ENCODE results near the gene CAPN5. TPM values are rescaled to one million over a fixed set of nuclear protein-coding genes. Genes with fewer than 3 reads are reported as not detected.

The CAPN5 gene
- total and polyA plus RNA-seq, 2 of the 8 experiments (the other 6 are each of a cell fraction or from before 2014, with no cell fraction given) = 21.5 to 22.4 TPM

- CTCF ChIA-PET (ENCODE audit: partially characterized antibody) = interaction anchor here (0.6 to 5.2 kb wide), 17 partner anchors 10 to 1908 kb away, joined by 3 to 80 read pairs (median 5); partner anchors contain the start of genes MYO7A and OMP
- no peak for TF ChIP-seq RAD21 (IDR thresholded peaks at IDR 0.05 in 1 of 2, conservative IDR thresholded peaks at IDR 0.05 in 1 of 2; ENCODE audit: low read depth in 2 of 2, low read length in 2 of 2)
- TF ChIP-seq RFX5 (IDR thresholded peaks at IDR 0.05; ENCODE audit: borderline replicate concordance, low read depth, low read length) = no peak
- no peak for TF ChIP-seq EZH2 (IDR thresholded peaks at IDR 0.05; ENCODE audit: low read depth, low read length, severe bottlenecking)
- TF ChIP-seq TEAD4 (IDR thresholded peaks at IDR 0.05; ENCODE audit: low read depth, low read length) = no peak
- TF ChIP-seq CBX8 (IDR thresholded peaks at IDR 0.05; ENCODE audit: borderline replicate concordance, low read depth, low read length) = no peak
- TF ChIP-seq JUND (IDR thresholded peaks at IDR 0.05; ENCODE audit: low read length) = no peak
- no peak for TF ChIP-seq TAF7 (optimal IDR thresholded peaks at IDR 0.05; ENCODE audit: borderline replicate concordance, low read depth, low read length)
- TF ChIP-seq BACH1 (IDR thresholded peaks at IDR 0.05; ENCODE audit: low read length) = no peak
- TF ChIP-seq, protein P1, sequence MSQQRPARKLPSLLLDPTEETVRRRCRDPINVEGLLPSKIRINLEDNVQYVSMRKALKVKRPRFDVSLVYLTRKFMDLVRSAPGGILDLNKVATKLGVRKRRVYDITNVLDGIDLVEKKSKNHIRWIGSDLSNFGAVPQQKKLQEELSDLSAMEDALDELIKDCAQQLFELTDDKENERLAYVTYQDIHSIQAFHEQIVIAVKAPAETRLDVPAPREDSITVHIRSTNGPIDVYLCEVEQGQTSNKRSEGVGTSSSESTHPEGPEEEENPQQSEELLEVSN (IDR thresholded peaks at IDR 0.05) = no peak
- no peak for TF ChIP-seq POU5F1 (IDR thresholded peaks at IDR 0.05; ENCODE audit: low read depth, low read length)
- TF ChIP-seq MAFK (IDR thresholded peaks at IDR 0.05; ENCODE audit: low read depth, low read length) = no peak
- no peak for TF ChIP-seq SP4 (IDR thresholded peaks at IDR 0.05; ENCODE audit: low read length)
- no peak for TF ChIP-seq KDM1A (IDR thresholded peaks at IDR 0.05; ENCODE audit: borderline replicate concordance, low read length)
Measured at GRCh38 chr11:77064648-77065217, 2.0 kb upstream of the CAPN5 start.

More at GRCh38 chr11:77064648-77065217, 2.0 kb upstream of the CAPN5 start:
- POLR2A ChIA-PET (ENCODE audit: partially characterized antibody) = no interaction called here
- FAIRE-seq (no peak), DNase-seq (ENCODE audit: low read depth in 1 of 2, low spot score in 2 of 2) (no peak)
- Histone ChIP-seq H2BK120ac (replicated peaks; ENCODE audit: low read depth, low read length) (no peak overlapping the region), H2BK5ac (ENCODE audit: low read depth, low read length) (no peak overlapping the region), H3K4me3 (ENCODE audit: extremely low read depth in 1 of 4, insufficient read depth in 2 of 4, low read depth in 3 of 4, low read length in 4 of 4) (no peak overlapping the region), H2AK5ac (ENCODE audit: low read depth, low read length) (no peak overlapping the region), H3K18ac (ENCODE audit: extremely low read depth, low read length) (no peak overlapping the region), H3K36me3 (ENCODE audit: control insufficient read depth in 2 of 4, insufficient read depth in 4 of 4, low read length in 3 of 4) (no peaks in the 10 kb centered on the region), H3K23me2 (ENCODE audit: low read depth, low read length) (peaks cover 13% of the 10 kb centered on the region), H3K79me2 (ENCODE audit: control insufficient read depth in 1 of 2, insufficient read depth in 2 of 2, low read length in 2 of 2) (no peaks in the 10 kb centered on the region), H3K27me3 (replicated peaks in 1 of 4; ENCODE audit: control insufficient read depth in 3 of 4, extremely low read depth in 1 of 4, insufficient read depth in 3 of 4, low read length in 3 of 4) (peaks cover 0 to 3% (median 0%) of the 10 kb centered on the region in 4 experiments; a peak in 3 of 7 replicates), H3K79me1 (ENCODE audit: low read depth, low read length) (no peaks in the 10 kb centered on the region; the same call in 1 of the 2 replicates), H3K4me2 (ENCODE audit: insufficient read depth in 1 of 2, low read depth in 2 of 2, low read length in 2 of 2) (no peak overlapping the region; a peak in 1 of 4 replicates), H2BK12ac (ENCODE audit: low read depth, low read length) (no peak overlapping the region), H2BK15ac (ENCODE audit: low read length) (no peak overlapping the region), H3K9me3 (ENCODE audit: insufficient read depth in 2 of 2, low read depth in 1 of 2, low read length in 1 of 2) (no peaks in the 10 kb centered on the region), H4K8ac (ENCODE audit: extremely low read depth, insufficient read depth, low read length) (no peak overlapping the region), H3K9ac (replicated peaks in 1 of 4; ENCODE audit: extremely low read depth in 1 of 4, low read depth in 3 of 4, low read length in 3 of 4) (no peak overlapping the region), H4K5ac (ENCODE audit: insufficient read length, low read depth, low read length) (no peak overlapping the region), H3K14ac (ENCODE audit: insufficient read length) (no peak overlapping the region), H3K27ac (ENCODE audit: low read depth, low read length) (no peak overlapping the region), H3K4me1 (replicated peaks in 1 of 4; ENCODE audit: control insufficient read depth in 3 of 4, insufficient read depth in 4 of 4, low read length in 3 of 4) (peaks cover 0 to 7% (median under 1%) of the 10 kb centered on the region in 4 experiments; a peak in 5 of 7 replicates), H4K91ac (replicated peaks; ENCODE audit: insufficient read length, low read length) (no peak overlapping the region), H3K23ac (ENCODE audit: insufficient read length) (no peak overlapping the region), H2BK20ac (ENCODE audit: low read length) (no peak overlapping the region), H3K4ac (replicated peaks; ENCODE audit: insufficient read length, low read depth, low read length) (no peak overlapping the region), H4K20me1 (replicated peaks in 1 of 2; ENCODE audit: control insufficient read depth in 1 of 2, insufficient read depth in 2 of 2, low read length in 2 of 2) (no peaks in the 10 kb centered on the region), H3K56ac (replicated peaks; ENCODE audit: insufficient read length, low read depth, low read length) (no peak overlapping the region), H2AFZ (ENCODE audit: low read length) (no peak overlapping the region)
- 88% methylated on average over 4 of the region's 4 CpGs; no CpG with 5 or more reads in 1 of the 2 experiments for WGBS, 2 experiments (ENCODE audit: extremely low coverage in 1 of 2, insufficient coverage in 1 of 2, insufficient read length in 1 of 2, insufficient replicate concordance in 2 of 2, low coverage in 1 of 2, low lambda C conversion rate in 2 of 2, missing lambda C conversion rate in 1 of 2)
